Choroid plexus epithelial cell (primary cell): Measurements from ENCODE around the gene TMPRSS9.

ENCODE experiments used
- DNase-seq: peaks from one replicate; pipeline ENCODE4 v3.0.0-alpha.2; 2010; ENCODE audit warnings: low read depth
- H3K4me3 ChIP-seq: 2 replicates; pipeline ENCODE4 v1.5.1; 2011; ENCODE audit warnings: low read depth, mild to moderate bottlenecking, control low read depth, low read length, moderate library complexity
- TF ChIP-seq, protein P1 (sequence below): conservative IDR thresholded peaks from 2 replicates; pipeline ENCODE4 v1.5.1; 2011; ENCODE audit warnings: low read depth, mild to moderate bottlenecking, control low read depth, inconsistent platforms, low read length, moderate library complexity

Gene TMPRSS9

DNA sequence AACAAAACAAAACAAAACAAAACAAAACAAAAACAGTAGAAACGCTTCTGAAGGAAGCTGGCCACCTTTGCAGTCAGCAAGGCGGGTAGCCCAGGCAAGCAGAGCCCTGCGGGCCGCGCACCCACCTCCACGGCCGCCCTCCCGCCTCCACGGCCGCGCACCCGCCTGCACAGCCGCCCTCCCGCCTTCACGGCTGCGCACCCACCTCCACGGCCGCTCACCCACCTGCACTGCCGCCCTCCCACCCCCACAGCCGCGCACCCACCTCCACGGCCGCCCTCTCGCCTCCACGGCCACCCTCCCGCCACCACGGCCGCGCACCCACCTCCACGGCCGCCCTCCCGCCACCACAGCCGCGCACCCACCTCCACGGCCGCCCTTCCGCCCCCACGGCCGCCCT, 76.3 kb downstream of the TMPRSS9 start:
- DNase-seq: no peak
- no peak overlapping the region for H3K4me3 ChIP-seq
- TF ChIP-seq, protein P1, sequence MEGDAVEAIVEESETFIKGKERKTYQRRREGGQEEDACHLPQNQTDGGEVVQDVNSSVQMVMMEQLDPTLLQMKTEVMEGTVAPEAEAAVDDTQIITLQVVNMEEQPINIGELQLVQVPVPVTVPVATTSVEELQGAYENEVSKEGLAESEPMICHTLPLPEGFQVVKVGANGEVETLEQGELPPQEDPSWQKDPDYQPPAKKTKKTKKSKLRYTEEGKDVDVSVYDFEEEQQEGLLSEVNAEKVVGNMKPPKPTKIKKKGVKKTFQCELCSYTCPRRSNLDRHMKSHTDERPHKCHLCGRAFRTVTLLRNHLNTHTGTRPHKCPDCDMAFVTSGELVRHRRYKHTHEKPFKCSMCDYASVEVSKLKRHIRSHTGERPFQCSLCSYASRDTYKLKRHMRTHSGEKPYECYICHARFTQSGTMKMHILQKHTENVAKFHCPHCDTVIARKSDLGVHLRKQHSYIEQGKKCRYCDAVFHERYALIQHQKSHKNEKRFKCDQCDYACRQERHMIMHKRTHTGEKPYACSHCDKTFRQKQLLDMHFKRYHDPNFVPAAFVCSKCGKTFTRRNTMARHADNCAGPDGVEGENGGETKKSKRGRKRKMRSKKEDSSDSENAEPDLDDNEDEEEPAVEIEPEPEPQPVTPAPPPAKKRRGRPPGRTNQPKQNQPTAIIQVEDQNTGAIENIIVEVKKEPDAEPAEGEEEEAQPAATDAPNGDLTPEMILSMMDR: no peak

DNA sequence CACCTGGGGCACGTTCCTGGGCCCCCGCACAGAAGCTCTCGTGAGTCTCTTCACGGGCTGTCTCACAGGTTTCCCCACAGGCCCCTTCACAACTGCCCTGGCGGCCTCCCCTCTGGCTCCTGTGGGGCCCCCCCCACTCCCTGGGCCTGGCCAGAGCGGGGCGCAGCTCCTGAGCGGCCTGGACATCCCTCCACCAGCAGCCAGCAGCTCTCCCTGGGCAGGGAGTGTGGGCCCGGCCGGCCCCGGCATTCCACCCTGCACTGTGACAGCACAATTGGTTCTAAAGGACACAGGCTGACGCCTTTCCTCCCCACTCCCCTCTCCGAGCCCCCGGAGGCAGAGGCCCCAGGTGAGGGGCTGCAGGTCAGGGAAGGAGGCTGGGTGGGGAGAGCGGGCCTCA, 76.9 kb downstream of the TMPRSS9 start:
- TF ChIP-seq, protein P1: no peak
- no peak for DNase-seq
- H3K4me3 ChIP-seq: no peak overlapping the region

DNA sequence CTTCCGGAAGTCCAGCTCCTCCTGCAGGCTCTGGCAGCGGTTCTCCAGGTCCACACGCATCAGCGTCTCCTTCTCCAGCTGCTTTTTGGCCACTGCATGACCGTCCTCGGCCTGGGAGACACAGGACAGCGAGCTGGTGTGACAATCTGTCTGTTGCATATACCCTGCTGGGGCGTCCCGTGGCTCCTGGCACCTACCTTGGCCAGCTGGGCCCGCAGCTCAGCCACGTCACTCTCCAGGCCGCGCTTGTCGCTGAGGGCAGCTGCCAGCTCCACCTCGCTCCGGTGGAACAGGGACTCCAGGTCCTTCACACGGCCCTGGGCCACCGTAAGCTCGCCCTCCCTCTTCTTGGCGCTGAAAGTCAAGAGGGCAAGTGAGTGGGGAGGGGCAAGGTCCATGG, 78.1 kb downstream of the TMPRSS9 start:
- no peak for DNase-seq
- TF ChIP-seq, protein P1: no peak
- H3K4me3 ChIP-seq: no peak overlapping the region

DNA sequence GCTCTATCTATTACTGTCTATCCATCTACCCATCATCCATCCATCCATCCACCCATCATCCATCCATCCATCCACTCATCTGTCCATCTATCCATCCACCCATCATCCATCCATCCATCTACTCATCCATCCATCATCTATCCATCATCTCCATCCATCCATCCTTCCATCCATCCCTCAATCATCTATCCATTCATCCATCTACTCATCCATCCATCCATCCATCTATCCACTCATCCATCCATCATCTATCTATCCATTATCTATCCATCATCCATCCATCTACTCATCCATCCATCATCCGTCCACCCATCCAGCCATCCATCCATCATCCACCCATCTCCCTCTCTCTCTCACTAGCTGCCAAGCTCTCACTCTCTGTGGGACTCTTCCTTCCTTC, 80.5 kb downstream of the TMPRSS9 start:
- TF ChIP-seq, protein P1: no peak
- no peak overlapping the region for H3K4me3 ChIP-seq

DNA sequence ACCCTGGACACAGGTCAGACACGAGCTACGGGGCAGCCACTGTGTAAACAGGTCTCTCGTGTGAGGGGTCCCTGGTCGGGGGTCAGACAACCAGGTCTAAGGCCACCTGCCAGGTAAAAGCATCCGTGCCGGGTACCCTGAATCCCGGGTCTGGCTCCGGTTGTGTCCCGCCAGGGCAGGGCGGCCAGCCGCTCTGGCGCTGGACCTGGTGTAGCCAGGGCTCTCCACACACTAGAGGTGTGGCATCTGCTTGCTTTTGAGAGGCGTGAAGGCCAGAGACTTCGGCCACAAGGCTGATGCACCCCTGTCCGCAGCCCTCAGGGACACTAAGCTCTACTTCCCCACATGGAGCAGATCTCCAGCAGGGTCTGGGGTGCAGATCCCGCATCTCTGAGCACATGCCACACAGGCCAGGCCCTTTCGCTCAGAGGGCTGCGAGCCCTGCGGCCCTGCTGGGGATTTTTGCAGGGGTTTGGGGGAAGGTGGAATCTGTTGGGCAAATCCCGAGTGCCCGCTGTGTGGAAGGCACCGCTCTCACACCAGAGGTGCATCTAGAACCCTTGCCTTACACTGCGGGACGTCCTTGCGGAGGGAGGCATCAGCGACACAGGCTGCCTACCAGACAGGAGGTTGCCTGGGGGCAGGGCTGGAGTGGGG, 81.2 kb downstream of the TMPRSS9 start:
- H3K4me3 ChIP-seq: no peak overlapping the region
- TF ChIP-seq, protein P1: no peak
- no peak for DNase-seq

More for the DNA sequence above, 80.5 kb downstream of the TMPRSS9 start:
- DNase-seq: no peak

DNA sequence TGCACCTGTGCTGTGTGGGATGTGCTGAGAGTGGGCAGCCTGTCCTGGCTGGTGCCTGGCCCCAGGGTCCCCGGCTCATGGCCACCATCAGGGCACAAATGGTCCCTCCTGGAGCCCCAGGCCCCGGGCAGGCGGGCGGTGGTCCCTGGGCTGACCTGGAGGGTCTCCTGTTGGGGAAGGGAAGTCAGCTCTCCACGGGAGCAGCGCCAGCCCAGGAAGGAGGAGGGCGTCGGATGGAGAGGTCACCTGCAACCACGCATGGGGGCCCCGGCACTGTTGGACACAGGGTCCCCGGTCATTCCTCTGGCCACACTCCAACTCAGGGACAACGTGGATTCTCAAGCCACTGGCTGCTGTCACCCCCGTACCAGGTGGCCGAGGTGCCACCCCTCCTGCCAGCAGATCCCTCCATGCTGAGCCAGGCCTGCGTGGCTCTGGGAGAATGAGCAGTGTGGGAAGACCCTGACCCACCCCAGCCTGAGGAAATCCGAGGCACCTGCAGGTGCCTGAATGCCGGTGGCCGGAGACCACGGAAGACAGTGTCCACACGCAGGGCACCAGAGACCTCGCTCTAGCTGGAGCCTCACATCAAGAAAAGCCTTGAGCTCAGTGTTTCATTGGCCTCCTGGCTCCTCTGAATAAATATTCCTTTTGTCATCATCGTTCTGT, 83.2 kb downstream of the TMPRSS9 start:
- TF ChIP-seq, protein P1: no peak
- DNase-seq: no peak
- no peak overlapping the region for H3K4me3 ChIP-seq

DNA sequence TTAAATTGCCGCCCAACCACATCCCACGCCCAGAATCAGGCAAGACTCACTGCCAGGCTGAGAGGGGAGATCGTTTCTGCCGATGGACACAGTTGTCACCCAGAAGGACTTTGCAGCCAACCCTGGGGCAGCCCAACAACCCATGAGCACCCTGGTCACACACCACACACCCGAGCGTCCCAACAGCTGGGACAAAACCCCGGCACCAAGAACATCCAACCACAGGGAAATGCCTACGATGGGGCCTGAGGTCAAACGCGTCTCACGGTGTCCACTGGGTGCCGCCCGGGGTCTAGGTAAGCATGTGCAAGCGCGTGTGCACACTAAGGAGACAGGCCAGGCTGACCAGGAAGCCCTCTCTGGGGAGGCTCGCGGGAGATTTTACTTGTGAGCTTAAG, 83.7 kb downstream of the TMPRSS9 start:
- TF ChIP-seq, protein P1: no peak
- DNase-seq: no peak
- H3K4me3 ChIP-seq: no peak overlapping the region
